ENCODE measurements around the gene PPP3CA.

DNA sequence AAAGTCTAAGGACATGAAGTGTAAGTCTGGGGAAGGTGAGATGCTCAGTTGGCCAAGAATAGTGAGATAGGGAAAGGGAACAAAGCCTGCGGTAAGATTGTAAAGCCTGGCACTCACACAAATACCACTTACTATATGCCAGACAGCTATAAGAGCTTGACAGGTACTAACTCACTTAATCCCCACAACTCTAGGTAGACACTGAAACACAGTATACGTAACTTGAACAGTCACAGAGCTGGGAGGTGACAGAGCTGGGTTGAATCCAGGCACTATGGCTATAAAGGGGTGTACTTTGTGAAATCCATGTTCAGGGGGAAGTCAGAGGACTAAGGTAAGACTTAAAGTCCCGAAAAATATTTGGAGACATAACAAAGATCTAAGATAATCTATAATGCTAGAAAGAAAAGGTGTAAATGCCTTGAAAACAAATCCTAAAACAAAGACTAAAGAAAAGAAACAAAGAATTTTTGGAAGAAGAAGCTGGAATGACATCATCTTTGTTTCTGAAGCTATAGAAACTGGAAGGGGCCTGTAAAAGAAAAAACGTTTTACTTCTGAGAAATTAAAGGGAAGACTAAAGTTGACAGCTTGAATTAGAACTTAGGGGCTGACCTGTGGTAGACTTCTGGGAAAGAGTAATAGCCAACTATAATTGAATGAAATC lies 172.5 kb downstream of the PPP3CA start:
- TF ChIP-seq, protein P1, sequence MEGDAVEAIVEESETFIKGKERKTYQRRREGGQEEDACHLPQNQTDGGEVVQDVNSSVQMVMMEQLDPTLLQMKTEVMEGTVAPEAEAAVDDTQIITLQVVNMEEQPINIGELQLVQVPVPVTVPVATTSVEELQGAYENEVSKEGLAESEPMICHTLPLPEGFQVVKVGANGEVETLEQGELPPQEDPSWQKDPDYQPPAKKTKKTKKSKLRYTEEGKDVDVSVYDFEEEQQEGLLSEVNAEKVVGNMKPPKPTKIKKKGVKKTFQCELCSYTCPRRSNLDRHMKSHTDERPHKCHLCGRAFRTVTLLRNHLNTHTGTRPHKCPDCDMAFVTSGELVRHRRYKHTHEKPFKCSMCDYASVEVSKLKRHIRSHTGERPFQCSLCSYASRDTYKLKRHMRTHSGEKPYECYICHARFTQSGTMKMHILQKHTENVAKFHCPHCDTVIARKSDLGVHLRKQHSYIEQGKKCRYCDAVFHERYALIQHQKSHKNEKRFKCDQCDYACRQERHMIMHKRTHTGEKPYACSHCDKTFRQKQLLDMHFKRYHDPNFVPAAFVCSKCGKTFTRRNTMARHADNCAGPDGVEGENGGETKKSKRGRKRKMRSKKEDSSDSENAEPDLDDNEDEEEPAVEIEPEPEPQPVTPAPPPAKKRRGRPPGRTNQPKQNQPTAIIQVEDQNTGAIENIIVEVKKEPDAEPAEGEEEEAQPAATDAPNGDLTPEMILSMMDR (conservative IDR thresholded peaks at IDR 0.05), result no peak
- no peak for TF ChIP-seq EZH2 (IDR thresholded peaks at IDR 0.05; ENCODE audit: low read depth)
